Measurements from ENCODE around the gene ABHD17A.
"Not testable (repeated sequence)": the region's sequence is repeated elsewhere in the genome, so short reads cannot be mapped to it uniquely, and the experiment has no call there.

ABHD17A gene

GRCh38 chr19:1905110-1905862, 20.0 kb upstream of the ABHD17A start, which contains the start of the genes ADAT3 and SCAMP4:
Gene ADAT3, plus strand, starts transcription at chr19:1905399. Its CDS starts 6,649 bp downstream, at chr19:1912048.
Gene SCAMP4, plus strand, starts transcription at chr19:1905399. Its CDS starts 9,621 bp downstream, at chr19:1915020.
- H3K36me3 Mint-ChIP-seq = peaks cover 9 to 17% of the 10 kb centered on the region in 2 donors
- peak within 1 kb of the TSS; percentile 93 for H3K27ac Mint-ChIP-seq
- H3K4me1 Mint-ChIP-seq = peaks cover 41 to 68% of the 10 kb centered on the region in 2 donors

GRCh38 chr19:1904860-1905109, 19.5 kb upstream of the ABHD17A start:
- H3K9me3 Mint-ChIP-seq = no peaks in the 10 kb centered on the region
- peak overlapping the region; percentile 88 to 90 for H3K4me3 Mint-ChIP-seq
- ATAC-seq (replicated peaks) (no peak), DNase-seq (no peak)
- peak overlapping the region; percentile 91 for H3K27ac Mint-ChIP-seq
- H3K4me1 Mint-ChIP-seq = peaks cover 38 to 63% of the 10 kb centered on the region in 2 donors
- H3K27me3 Mint-ChIP-seq = no peaks in the 10 kb centered on the region
- H3K36me3 Mint-ChIP-seq = peaks cover 6 to 14% of the 10 kb centered on the region in 2 donors

More at GRCh38 chr19:1905110-1905862, 20.0 kb upstream of the ABHD17A start, which contains the start of the genes ADAT3 and SCAMP4:
- H3K9me3 Mint-ChIP-seq = no peaks in the 10 kb centered on the region
- H3K27me3 Mint-ChIP-seq = no peaks in the 10 kb centered on the region
- DNase-seq (peak; percentile 99), ATAC-seq (replicated peaks) (peak; percentile 90)
- H3K4me3 Mint-ChIP-seq = peak within 1 kb of the TSS; percentile 90

DNA sequence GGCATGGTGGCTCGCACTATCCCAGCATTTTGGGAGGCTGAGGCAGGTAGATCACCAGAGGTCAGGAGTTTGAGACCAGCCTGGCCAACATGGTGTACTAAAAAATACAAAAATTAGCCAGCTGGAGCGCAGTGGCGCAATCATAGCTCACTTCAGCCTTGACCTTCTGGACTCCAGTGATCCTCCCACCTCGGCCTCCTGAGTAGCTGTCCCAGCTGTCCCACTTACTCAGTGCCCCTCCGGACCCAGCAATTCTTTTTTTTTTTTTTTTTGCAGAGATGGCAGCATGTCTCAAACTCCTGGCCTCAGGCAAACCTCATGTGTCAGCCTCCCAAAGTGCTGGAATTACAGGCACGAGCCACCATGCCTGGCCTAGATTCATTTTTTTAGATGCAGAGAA, 17.6 kb upstream of the ABHD17A start:
- H3K4me3 Mint-ChIP-seq = peak overlapping the region in 1 of 2 donors; percentile 39
- H3K27ac Mint-ChIP-seq = peak overlapping the region; percentile 81
- DNase-seq = no peak
- H3K9me3 Mint-ChIP-seq = no peaks in the 10 kb centered on the region
- peaks cover 25 to 62% of the 10 kb centered on the region in 2 donors for H3K4me1 Mint-ChIP-seq
- H3K27me3 Mint-ChIP-seq = no peaks in the 10 kb centered on the region
- ATAC-seq (replicated peaks) = no peak
- peaks cover 4% of the 10 kb centered on the region in 2 donors for H3K36me3 Mint-ChIP-seq

DNA sequence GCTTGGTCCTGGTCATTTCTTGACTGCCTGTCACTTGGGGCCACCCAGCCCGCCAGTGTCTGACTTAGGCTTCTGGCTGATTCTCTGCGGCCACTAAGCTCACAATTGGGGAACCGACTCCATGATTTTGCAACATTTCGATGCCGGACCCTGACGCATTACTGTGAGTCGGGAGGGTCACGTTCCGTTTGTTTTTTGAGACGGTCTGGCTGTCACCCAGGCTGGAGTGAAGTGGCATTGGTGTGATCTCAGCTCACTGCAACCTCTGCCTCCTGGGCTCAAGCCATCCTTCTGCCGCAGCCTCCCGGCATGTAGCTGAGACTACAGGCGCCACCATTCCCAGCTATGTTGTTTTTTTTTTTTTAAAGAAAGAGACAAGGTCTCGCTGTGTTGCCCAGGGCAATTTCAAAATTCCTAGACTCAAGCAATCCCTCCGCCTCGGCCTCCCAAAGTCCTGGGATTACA, 16.7 kb upstream of the ABHD17A start:
- ATAC-seq (replicated peaks) (no peak), DNase-seq (no peak)
- no peaks in the 10 kb centered on the region for H3K9me3 Mint-ChIP-seq
- H3K4me3 Mint-ChIP-seq = no peak overlapping the region
- peaks cover 26 to 63% of the 10 kb centered on the region in 2 donors for H3K4me1 Mint-ChIP-seq
- no peaks in the 10 kb centered on the region for H3K27me3 Mint-ChIP-seq
- peaks cover under 1 to 5% of the 10 kb centered on the region in 2 donors for H3K36me3 Mint-ChIP-seq
- no peak overlapping the region for H3K27ac Mint-ChIP-seq

DNA sequence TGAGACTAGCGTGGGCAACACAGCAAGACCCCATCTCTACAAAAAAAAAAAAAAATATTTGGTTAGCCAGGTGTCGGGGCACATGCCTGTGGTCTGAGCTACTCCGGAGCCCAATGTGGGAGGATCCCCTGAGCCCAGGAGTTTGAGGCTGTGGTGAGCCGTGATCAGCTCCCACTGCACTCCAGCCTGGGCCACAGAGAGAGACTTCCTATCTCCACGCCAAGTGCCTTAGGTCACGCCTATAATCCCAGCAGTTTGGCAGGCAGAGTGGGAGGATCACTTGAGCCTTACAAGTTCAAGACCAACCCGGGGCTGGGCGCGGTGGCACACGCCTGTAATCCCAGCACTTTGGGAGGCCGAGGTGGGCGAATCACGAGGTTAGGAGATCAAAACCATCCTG, 11.2 kb upstream of the ABHD17A start:
- no peak for DNase-seq
- Mint-ChIP-seq H3K4me3 (peak overlapping the region; percentile 32 to 96), H3K27ac (peak overlapping the region; percentile 99), H3K4me1 (peaks cover 10 to 55% of the 10 kb centered on the region in 2 donors), H3K27me3 (no peaks in the 10 kb centered on the region), H3K36me3 (peaks cover 0 to 3% of the 10 kb centered on the region in 2 donors), H3K9me3 (no peaks in the 10 kb centered on the region)
- no peak for ATAC-seq (replicated peaks)

- no peaks in the 10 kb centered on the region for H3K9me3 Mint-ChIP-seq
Observed at GRCh38 chr19:1893791-1894190, 8.5 kb upstream of the ABHD17A start.

DNA sequence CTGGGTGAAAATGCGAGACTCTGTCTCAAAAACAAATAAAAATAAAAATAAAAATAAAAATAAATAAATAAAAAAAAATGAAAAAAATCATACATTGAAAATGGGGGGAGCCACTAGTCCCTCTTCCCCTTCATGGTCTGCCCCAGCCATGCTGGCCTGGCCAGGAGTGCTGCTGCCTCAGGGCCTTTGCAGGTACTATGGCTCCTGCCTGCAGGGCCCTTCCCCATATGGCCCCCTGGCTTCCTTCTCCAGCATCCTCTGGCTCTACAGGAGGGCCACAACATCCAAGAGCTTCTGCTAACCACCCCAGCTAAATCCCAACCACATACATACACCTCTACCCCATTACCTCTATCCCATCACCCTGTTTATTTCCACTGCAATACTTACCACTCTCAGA, 4.6 kb upstream of the ABHD17A start:
- no peak overlapping the region for H3K27ac Mint-ChIP-seq
- no peaks in the 10 kb centered on the region for H3K36me3 Mint-ChIP-seq
- ATAC-seq (replicated peaks) = no peak
- H3K4me3 Mint-ChIP-seq = no peak overlapping the region
- DNase-seq = no peak
- H3K9me3 Mint-ChIP-seq = no peaks in the 10 kb centered on the region
- H3K4me1 Mint-ChIP-seq = peaks cover 10 to 21% of the 10 kb centered on the region in 2 donors
- H3K27me3 Mint-ChIP-seq = no peaks in the 10 kb centered on the region

More at GRCh38 chr19:1893791-1894190, 8.5 kb upstream of the ABHD17A start:
- Mint-ChIP-seq H3K27ac (no peak overlapping the region), H3K36me3 (peaks cover 0 to 3% of the 10 kb centered on the region in 2 donors), H3K27me3 (no peaks in the 10 kb centered on the region), H3K4me3 (no peak overlapping the region), H3K4me1 (peaks cover 10 to 51% of the 10 kb centered on the region in 2 donors)
- no peak for ATAC-seq (replicated peaks)
- DNase-seq = no peak

GRCh38 chr19:1888385-1888784, 3.1 kb upstream of the ABHD17A start:
- H3K4me1 Mint-ChIP-seq = peaks cover 19 to 27% of the 10 kb centered on the region in 2 donors
- H3K36me3 Mint-ChIP-seq = peaks cover 4 to 5% of the 10 kb centered on the region in 2 donors
- no peak overlapping the region for H3K4me3 Mint-ChIP-seq
- ATAC-seq (replicated peaks) = no peak
- DNase-seq = no peak
- H3K27ac Mint-ChIP-seq = peak overlapping the region; percentile 47
- H3K9me3 Mint-ChIP-seq = no peaks in the 10 kb centered on the region
- no peaks in the 10 kb centered on the region for H3K27me3 Mint-ChIP-seq

- H3K9me3 Mint-ChIP-seq; DNase-seq; H3K27me3 Mint-ChIP-seq; H3K4me3 Mint-ChIP-seq; H3K36me3 Mint-ChIP-seq; ATAC-seq (replicated peaks): not testable (repeated sequence)
- Mint-ChIP-seq H3K27ac (peak overlapping the region; percentile 32), H3K4me1 (peaks cover 34 to 38% of the 10 kb centered on the region in 2 donors)
Observed at GRCh38 chr19:1886360-1886759, 1.1 kb upstream of the ABHD17A start.

DNA sequence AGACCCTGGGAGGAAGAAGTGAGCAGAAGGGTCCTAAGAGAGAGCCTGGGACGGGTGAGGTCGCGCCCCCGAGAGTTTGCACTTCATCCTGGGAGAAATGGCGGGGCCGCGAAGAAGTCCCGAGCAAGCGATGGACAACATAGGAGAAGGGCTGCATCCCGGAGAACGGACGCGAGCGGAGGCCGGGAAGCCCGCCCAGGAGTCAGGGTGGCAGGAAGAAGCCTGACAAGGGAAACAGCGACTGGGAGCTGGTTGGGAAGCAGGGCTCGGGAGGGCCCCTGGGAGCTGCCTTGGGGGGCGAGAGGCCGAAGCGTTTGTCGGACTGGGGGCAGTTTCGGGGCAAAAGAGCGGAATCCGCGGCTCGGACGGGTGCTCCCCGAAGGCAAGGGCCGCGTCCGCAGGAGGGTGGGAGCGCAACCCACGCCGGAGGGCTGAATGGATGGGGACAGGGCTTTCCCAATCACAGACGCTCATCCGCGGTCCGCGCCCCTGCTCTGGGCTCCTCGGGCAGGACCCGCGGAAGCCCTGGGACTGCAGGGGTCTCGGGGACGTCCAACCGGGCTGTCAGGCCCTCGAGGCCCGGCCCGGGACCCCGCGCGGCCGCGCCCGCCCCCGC, 469 bp downstream of the ABHD17A start:
- Mint-ChIP-seq H3K4me3 (peak overlapping the region; percentile 95 to 98), H3K9me3 (no peaks in the 10 kb centered on the region)
- peak; percentile 31 to 35 for ATAC-seq (replicated peaks)

GRCh38 chr19:1884291-1884718, 991 bp downstream of the ABHD17A start:
- H3K4me3 Mint-ChIP-seq = peak overlapping the region; percentile 95 to 98
- no peaks in the 10 kb centered on the region for H3K27me3 Mint-ChIP-seq
- H3K27ac Mint-ChIP-seq = peak overlapping the region; percentile 92
- ATAC-seq (replicated peaks) (peak in 1 of 2 donors; percentile 17), DNase-seq (no peak)
- no peaks in the 10 kb centered on the region for H3K9me3 Mint-ChIP-seq
- peaks cover 4 to 8% of the 10 kb centered on the region in 2 donors for H3K36me3 Mint-ChIP-seq
- peaks cover 34 to 38% of the 10 kb centered on the region in 2 donors for H3K4me1 Mint-ChIP-seq

More for the DNA sequence above, 469 bp downstream of the ABHD17A start:
- DNase-seq = no peak
- H3K4me1 Mint-ChIP-seq = peaks cover 34 to 38% of the 10 kb centered on the region in 2 donors
- peaks cover 4 to 8% of the 10 kb centered on the region in 2 donors for H3K36me3 Mint-ChIP-seq
- peak overlapping the region; percentile 92 for H3K27ac Mint-ChIP-seq
- H3K27me3 Mint-ChIP-seq = no peaks in the 10 kb centered on the region

DNA sequence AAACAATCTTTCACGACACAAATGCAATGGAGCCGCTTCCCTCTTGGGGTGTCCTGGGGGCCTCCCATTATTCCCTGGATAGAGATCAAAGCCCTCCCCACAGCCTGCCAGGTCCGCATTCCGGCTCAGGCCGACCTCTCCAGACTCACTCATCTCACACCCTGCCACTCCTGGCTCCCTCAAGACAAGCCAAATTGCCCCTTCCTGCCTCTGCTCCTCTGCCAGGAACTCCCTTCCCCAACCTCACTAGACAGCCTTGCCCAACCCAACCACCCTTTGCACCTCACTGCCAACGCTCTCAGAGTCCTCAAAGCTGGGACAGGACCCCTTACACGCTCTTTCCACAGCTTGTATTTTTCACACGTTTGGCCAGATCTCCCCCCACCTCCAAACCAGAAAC, 1.5 kb downstream of the ABHD17A start:
- peaks cover 34 to 38% of the 10 kb centered on the region in 2 donors for H3K4me1 Mint-ChIP-seq
- DNase-seq = no peak
- H3K9me3 Mint-ChIP-seq = no peaks in the 10 kb centered on the region

GRCh38 chr19:1882786-1883692, 2.3 kb downstream of the ABHD17A start:
- Mint-ChIP-seq H3K4me3 (peak overlapping the region; percentile 95 to 98), H3K27ac (peak overlapping the region; percentile 92), H3K36me3 (peaks cover 9 to 11% of the 10 kb centered on the region in 2 donors), H3K4me1 (peaks cover 34 to 38% of the 10 kb centered on the region in 2 donors), H3K9me3 (no peaks in the 10 kb centered on the region), H3K27me3 (no peaks in the 10 kb centered on the region)
- no peak for DNase-seq
- ATAC-seq (replicated peaks) = no peak

More for the DNA sequence above, 1.5 kb downstream of the ABHD17A start:
- Mint-ChIP-seq H3K4me3 (peak overlapping the region; percentile 95 to 98), H3K27me3 (no peaks in the 10 kb centered on the region), H3K36me3 (peaks cover 4 to 8% of the 10 kb centered on the region in 2 donors), H3K27ac (peak overlapping the region; percentile 92)
- no peak for ATAC-seq (replicated peaks)

Data from stimulated activated naive B cell treated with anti-CD40 and anti-IgM and Interleukin-4, amounts not matched to agents 10 μg/mL and 1 μg/mL and 100 μg/mL, for 72 hours (primary cell).